GM19324 (cell line): Measurements from ENCODE around the gene RBM19.

Experiments used
- ATAC-seq: cut with Tn5 transposase; IDR thresholded peaks from one replicate; pipeline ENCODE4 v1.9.1; 2021; ENCODE audit warnings: mild to moderate bottlenecking, moderate library complexity; ENCODE audit not compliant: unreplicated experiment, low FRiP score

The RBM19 gene

GRCh38 chr12:113988976-113989375 lies 22.9 kb upstream of the RBM19 start:
- no peak for ATAC-seq

- ATAC-seq: no peak
Observed at GRCh38 chr12:113988064-113988451, 21.9 kb upstream of the RBM19 start.

- ATAC-seq: no peak
Observed at GRCh38 chr12:113987261-113988063, 21.3 kb upstream of the RBM19 start.

- ATAC-seq: no peak
Observed at GRCh38 chr12:113984464-113984863, 18.3 kb upstream of the RBM19 start.

GRCh38 chr12:113983777-113984448 lies 17.8 kb upstream of the RBM19 start:
- ATAC-seq: no peak

GRCh38 chr12:113983265-113983664 lies 17.1 kb upstream of the RBM19 start:
- ATAC-seq: no peak

GRCh38 chr12:113981876-113982275 lies 15.8 kb upstream of the RBM19 start:
- ATAC-seq: no peak

DNA sequence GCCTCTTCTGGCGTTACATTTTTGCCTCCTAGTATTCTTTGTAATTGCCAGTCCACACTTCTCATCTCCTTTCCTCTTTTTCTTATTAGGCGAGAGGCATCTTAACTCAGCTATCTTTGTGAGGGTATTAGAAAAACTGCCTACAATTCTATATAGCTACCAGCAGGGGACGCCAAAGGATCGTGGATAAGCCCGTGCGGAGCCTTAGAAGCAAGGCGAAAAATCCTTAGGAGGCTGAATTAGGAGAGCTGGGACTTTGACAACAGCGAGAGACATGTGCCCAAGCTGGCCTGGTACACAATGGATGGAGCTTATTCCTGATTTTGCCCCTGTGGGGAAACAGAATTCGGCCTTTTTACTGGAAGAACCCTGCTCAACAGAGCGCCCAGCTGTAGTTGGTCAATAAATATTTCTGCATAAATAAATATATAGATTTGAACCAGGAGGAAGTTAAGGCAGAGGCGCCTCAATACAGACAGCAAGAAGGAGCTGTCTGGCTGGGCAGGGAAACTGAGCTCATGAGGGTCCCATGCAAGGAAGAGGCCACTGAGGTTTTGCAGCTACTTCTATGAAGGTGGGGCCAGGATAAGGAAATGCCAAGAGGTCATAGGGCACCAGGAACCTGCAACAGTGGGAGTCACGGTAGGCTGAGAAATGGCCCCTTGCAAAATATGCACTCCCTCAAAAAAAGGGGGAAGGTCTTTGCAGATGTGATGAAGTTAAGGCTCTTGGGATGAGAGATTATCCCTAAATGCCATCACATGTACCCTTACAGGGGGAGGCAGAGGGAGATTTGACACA lies 14.6 kb upstream of the RBM19 start:
- no peak for ATAC-seq

GRCh38 chr12:113980054-113980453 lies 13.9 kb upstream of the RBM19 start:
- no peak for ATAC-seq

DNA sequence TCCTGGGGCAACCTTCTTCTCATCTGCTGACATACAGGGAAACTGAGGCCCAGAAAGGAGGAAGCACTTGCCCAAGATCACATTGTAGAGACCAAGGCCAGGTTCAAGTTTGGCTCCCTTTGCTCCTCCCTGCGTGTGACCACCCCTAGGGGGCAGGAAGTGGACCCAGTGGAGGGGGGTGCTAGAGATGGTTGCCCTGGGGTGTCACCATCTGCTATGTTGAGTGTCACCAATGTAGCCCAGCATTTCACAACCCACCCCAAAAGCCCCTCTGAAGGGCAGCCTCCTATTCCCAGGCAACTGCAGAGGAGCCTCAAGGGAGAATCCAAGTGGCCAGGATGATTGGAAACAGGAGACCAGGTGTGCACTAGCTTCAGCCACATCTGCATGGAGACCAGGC lies 12.0 kb upstream of the RBM19 start:
- ATAC-seq: no peak

- ATAC-seq: no peak
Observed at GRCh38 chr12:113974006-113974405, 7.9 kb upstream of the RBM19 start.

- ATAC-seq: no peak
Observed at GRCh38 chr12:113973109-113973904, 7.2 kb upstream of the RBM19 start.

GRCh38 chr12:113971392-113971791 lies 5.3 kb upstream of the RBM19 start:
- ATAC-seq: no peak

GRCh38 chr12:113970211-113970610 lies 4.1 kb upstream of the RBM19 start:
- no peak for ATAC-seq

GRCh38 chr12:113967368-113967767 lies 1.2 kb upstream of the RBM19 start:
- no peak for ATAC-seq

GRCh38 chr12:113962733-113963132 lies 3.4 kb downstream of the RBM19 start:
- no peak for ATAC-seq

- ATAC-seq: no peak
Observed at GRCh38 chr12:113961921-113962710, 4.0 kb downstream of the RBM19 start.

GRCh38 chr12:113960030-113960429 lies 6.1 kb downstream of the RBM19 start:
- no peak for ATAC-seq

- no peak for ATAC-seq
Observed at GRCh38 chr12:113959096-113959495, 7.0 kb downstream of the RBM19 start.

- no peak for ATAC-seq
Observed at GRCh38 chr12:113958108-113958507, 8.0 kb downstream of the RBM19 start.
